Hepatocyte (in vitro differentiated cells): ENCODE measurements around the gene CHST11.

Experiments used
- CTCF ChIP-seq: fragments of 200-600 bp; sonication (generic); IDR thresholded peaks from 2 replicates; pipeline ENCODE4 v1.5.1; 2016; ENCODE audit warnings: antibody characterized with exemption, mild to moderate bottlenecking; ENCODE audit not compliant: poor library complexity
- EZH2phosphoT487 ChIP-seq: fragments of 200-600 bp; sonication (generic); IDR thresholded peaks from one replicate; pipeline ENCODE4 v1.6.1; 2018; ENCODE audit warnings: antibody characterized with exemption, mild to moderate bottlenecking, low read depth, moderate library complexity; ENCODE audit not compliant: unreplicated experiment, severe bottlenecking

GRCh38 chr12:104436790-104437189 lies 20.0 kb upstream of the CHST11 start:
- no peak for TF ChIP-seq CTCF
- TF ChIP-seq EZH2phosphoT487: no peak
